GM23338 (cell line): ENCODE results near the gene OPALIN. TPM values are rescaled to one million over a fixed set of nuclear protein-coding genes. Genes with fewer than 3 reads are reported as not detected.
A peak's percentile ranks its signal among the peaks of the same experiment; 100 is the strongest.

ENCODE experiments used
- ATAC-seq: fragments of 200-7000 bp; cut with Tn5 transposase; 3 replicates; pipeline ENCODE4 v1.9.1; 2020
- DNase-seq: peaks from one replicate; pipeline ENCODE4 v3.0.0-alpha.2; 2015; ENCODE audit warnings: low spot score
- H2AFZ ChIP-seq: fragments of 200-600 bp; sonication (generic); 2 replicates; pipeline ENCODE4 v1.8.0; 2016; ENCODE audit warnings: antibody characterized with exemption, mild to moderate bottlenecking, moderate library complexity
- H3F3A ChIP-seq: fragments of 200-600 bp; sonication (generic); replicated peaks from 2 replicates; pipeline ENCODE4 v1.8.0; 2017; ENCODE audit warnings: antibody characterized with exemption, mixed run types, low read depth
- H3K27ac ChIP-seq: fragments of 200-600 bp; sonication (generic); 2 replicates; pipeline ENCODE4 v1.6.1; 2016; ENCODE audit warnings: low read depth
- H3K27me3 ChIP-seq: fragments of 200-600 bp; sonication (generic); 2 replicates; pipeline ENCODE4 v1.8.0; 2016; ENCODE audit warnings: mild to moderate bottlenecking, mixed run types, moderate library complexity; ENCODE audit not compliant: insufficient read depth
- H3K36me3 ChIP-seq: fragments of 200-600 bp; sonication (generic); 2 replicates; pipeline ENCODE4 v1.8.0; 2016; ENCODE audit warnings: mild to moderate bottlenecking; ENCODE audit not compliant: insufficient read depth
- H3K4me1 ChIP-seq: fragments of 200-600 bp; sonication (generic); 2 replicates; pipeline ENCODE4 v1.8.0; 2016; ENCODE audit warnings: mild to moderate bottlenecking, moderate library complexity; ENCODE audit not compliant: insufficient read depth
- H3K4me2 ChIP-seq: fragments of 200-600 bp; sonication (generic); 2 replicates; pipeline ENCODE4 v1.7.1; 2017; ENCODE audit warnings: mixed run types
- H3K4me3 ChIP-seq: fragments of 200-600 bp; sonication (generic); 2 replicates; pipeline ENCODE4 v1.6.1; 2016; ENCODE audit warnings: mixed run types
- H3K79me2 ChIP-seq: fragments of 200-600 bp; sonication (generic); replicated peaks from 2 replicates; pipeline ENCODE4 v1.8.0; 2017; ENCODE audit warnings: mild to moderate bottlenecking; ENCODE audit not compliant: insufficient read depth
- H3K9me2 ChIP-seq: fragments of 200-600 bp; sonication (generic); 2 replicates; pipeline ENCODE4 v1.8.0; 2017; ENCODE audit not compliant: insufficient read depth
- H4K20me1 ChIP-seq: fragments of 200-600 bp; sonication (generic); replicated peaks from 2 replicates; pipeline ENCODE4 v1.8.0; 2017; ENCODE audit warnings: mild to moderate bottlenecking; ENCODE audit not compliant: insufficient read depth
- H3K27ac Mint-ChIP-seq: 2 replicates; pipeline ENCODE4 v1.8.0; 2020; ENCODE audit warnings: inconsistent platforms, mild to moderate bottlenecking, moderate library complexity, mixed read lengths
- H3K27me3 Mint-ChIP-seq: 3 replicates; pipeline ENCODE4 v1.8.0; 2022; ENCODE audit warnings: low read depth, mild to moderate bottlenecking, moderate library complexity, mixed read lengths, inconsistent platforms; ENCODE audit not compliant: insufficient read depth, poor library complexity
- H3K36me3 Mint-ChIP-seq: 3 replicates; pipeline ENCODE4 v1.8.0; 2021; ENCODE audit warnings: low read depth, mild to moderate bottlenecking, inconsistent platforms, moderate library complexity, mixed read lengths
- H3K4me1 Mint-ChIP-seq: 3 replicates; pipeline ENCODE4 v1.8.0; 2020; ENCODE audit warnings: mild to moderate bottlenecking, inconsistent platforms, mixed read lengths
- H3K4me3 Mint-ChIP-seq: 3 replicates; pipeline ENCODE4 v1.8.0; 2021; ENCODE audit warnings: moderate library complexity, mild to moderate bottlenecking, inconsistent platforms, mixed read lengths
- H3K9me3 Mint-ChIP-seq: 3 replicates; pipeline ENCODE4 v1.8.0; 2020; ENCODE audit warnings: moderate library complexity, mild to moderate bottlenecking, inconsistent platforms, mixed read lengths
- CREB1 ChIP-seq: fragments of 250-450 bp; sonication (Bioruptor Pico); IDR thresholded peaks from 2 replicates; pipeline ENCODE4 v1.5.0; 2020; ENCODE audit warnings: low read depth, mild to moderate bottlenecking, moderate library complexity
- CTCF ChIP-seq, 2 experiments: fragments of 200-600 bp in 1 of 2; sonication (generic) in 1 of 2; conservative IDR thresholded peaks; 2 replicates each; pipeline versions ENCODE4 v1.5.1 to v1.6.1; 2016 to 2017; ENCODE audit warnings: antibody characterized with exemption in 2 of 2, low read depth in 2 of 2, mild to moderate bottlenecking in 2 of 2, moderate library complexity in 1 of 2
- ETS1 ChIP-seq: IDR thresholded peaks from 2 replicates; pipeline ENCODE4 v1.6.1; 2016; ENCODE audit warnings: antibody characterized with exemption
- EZH2 ChIP-seq: fragments of 200-600 bp; sonication (generic); IDR thresholded peaks from one replicate; pipeline ENCODE4 v1.8.0; 2017; ENCODE audit warnings: antibody characterized with exemption, mild to moderate bottlenecking, low read depth; ENCODE audit not compliant: unreplicated experiment
- EZH2phosphoT487 ChIP-seq: fragments of 200-600 bp; sonication (generic); IDR thresholded peaks from one replicate; pipeline ENCODE4 v1.8.1; 2018; ENCODE audit warnings: antibody characterized with exemption; ENCODE audit not compliant: unreplicated experiment
- JUNB ChIP-seq: IDR thresholded peaks from one replicate; pipeline ENCODE4 v1.6.1; 2016; ENCODE audit warnings: antibody characterized with exemption; ENCODE audit not compliant: unreplicated experiment
- NANOG ChIP-seq: IDR thresholded peaks from 2 replicates; pipeline ENCODE4 v1.6.1; 2016; ENCODE audit warnings: antibody characterized with exemption, borderline replicate concordance
- POLR2AphosphoS5 ChIP-seq: IDR thresholded peaks from 2 replicates; pipeline ENCODE4 v1.6.1; 2016; ENCODE audit warnings: antibody characterized with exemption, low read depth
- REST ChIP-seq: IDR thresholded peaks from one replicate; pipeline ENCODE4 v1.6.1; 2018; ENCODE audit warnings: antibody characterized with exemption; ENCODE audit not compliant: unreplicated experiment
- STAT1 ChIP-seq: IDR thresholded peaks from one replicate; pipeline ENCODE4 v1.6.1; 2016; ENCODE audit warnings: antibody characterized with exemption; ENCODE audit not compliant: unreplicated experiment
- ZNF114 ChIP-seq: fragments of 250-450 bp; sonication (Bioruptor Pico); IDR thresholded peaks from 2 replicates; pipeline ENCODE4 v1.5.0; 2020; ENCODE audit warnings: mild to moderate bottlenecking, moderate library complexity
- ZNF331 ChIP-seq: fragments of 250-450 bp; sonication (Bioruptor Pico); IDR thresholded peaks from 2 replicates; pipeline ENCODE4 v1.5.0; 2020; ENCODE audit warnings: low read depth, mild to moderate bottlenecking, moderate library complexity
- ZNF462 ChIP-seq: fragments of 250-450 bp; sonication (Bioruptor Pico); IDR thresholded peaks from 2 replicates; pipeline ENCODE4 v1.5.0; 2020; ENCODE audit warnings: mild to moderate bottlenecking, moderate library complexity
- polyA plus RNA-seq: library from polyadenylated mRNA; unstranded; fragments of >200 nt; fragmentation: Nextera tagmentation; extraction: Ambion mirVana; gene quantifications from 2 replicates; pipeline ENCODE4 v1.2.1, GENCODE V29; 2016
- total RNA-seq: library from RNA; depleted of rRNA; stranded (reverse); fragments of >200 nt; shearing (Covaris generic); gene quantifications from 2 replicates; pipeline ENCODE4 v1.2.3, GENCODE V29; 2014

Gene OPALIN
- total and polyA plus RNA-seq, 2 experiments from 2014 or later, result not detected

GRCh38 chr10:96304230-96304629, 54.6 kb downstream of the OPALIN start, which contains the start of gene DNTT (continued):
- TF ChIP-seq ZNF462 (CRISPR knock-in tag) (no peak), ZNF331 (CRISPR knock-in tag) (no peak), CREB1 (no peak)

GRCh38 chr10:96301616-96302015, 57.2 kb downstream of the OPALIN start:
- Histone ChIP-seq H3K9me2 (0 out of 2 replicates have a peak, but pooled peaks cover 2% of the 10 kb centered on the region), H4K20me1 (no peaks in the 10 kb centered on the region), H3K4me1 (no peaks in the 10 kb centered on the region), H2AFZ (peak overlapping the region; percentile 98; the same call in 1 of the 2 replicates), H3K27me3 (no peaks in the 10 kb centered on the region), H3K27ac (no peak overlapping the region), H3K36me3 (no peaks in the 10 kb centered on the region), H3F3A (no peaks in the 10 kb centered on the region), H3K79me2 (no peaks in the 10 kb centered on the region), H3K4me2 (no peak overlapping the region), H3K4me3 (no peak overlapping the region)
- ATAC-seq, result no peak
- no peaks in the 10 kb centered on the region for H3K9me3 Mint-ChIP-seq
- TF ChIP-seq EZH2, result no peak
- no peak for TF ChIP-seq EZH2phosphoT487
- no peak for TF ChIP-seq CTCF (conservative IDR thresholded peaks at IDR 0.05; ENCODE audit: low read depth in 2 of 2)
- TF ChIP-seq ZNF114 (CRISPR knock-in tag), result no peak
- no peak for TF ChIP-seq ZNF331 (CRISPR knock-in tag)
- no peak for TF ChIP-seq POLR2AphosphoS5
- no peak for TF ChIP-seq STAT1
- no peak for TF ChIP-seq REST
- no peak for TF ChIP-seq JUNB
- TF ChIP-seq CREB1, result no peak
- TF ChIP-seq NANOG, result no peak
- TF ChIP-seq ETS1, result no peak
- H3K36me3 Mint-ChIP-seq, result no peaks in the 10 kb centered on the region
- H3K27me3 Mint-ChIP-seq, result peaks cover 9% of the 10 kb centered on the region
- no peak for DNase-seq
- H3K4me1 Mint-ChIP-seq, result peaks cover 16% of the 10 kb centered on the region
- H3K27ac Mint-ChIP-seq, result no peak overlapping the region
- H3K4me3 Mint-ChIP-seq, result no peak overlapping the region
